H1 (cell line): ENCODE data around the gene VPS13D. TPM values are rescaled to one million over a fixed set of nuclear protein-coding genes. Genes with fewer than 3 reads are reported as not detected.

Source experiments
- CTCF ChIA-PET: fragments of 300-600 bp; sonication (Branson Sonifier 250); formaldehyde crosslinking; loops from one replicate; lab custom pipeline; 2021; ENCODE audit not compliant: partially characterized antibody; lab: Charles Lee
- POLR2A ChIA-PET: fragments of 300-600 bp; sonication (Branson Sonifier 250); formaldehyde crosslinking; loops from one replicate; lab custom pipeline; 2021; ENCODE audit warnings: inconsistent platforms; ENCODE audit not compliant: partially characterized antibody; lab: Charles Lee
- DNase-seq, 2 experiments: peaks; one replicate each; pipeline versions ENCODE4 v3.0.0 to v3.0.0-alpha.2; 2010 to 2022; ENCODE audit warnings: low spot score in 2 of 2, low read depth in 1 of 2, mixed read lengths in 1 of 2
- FAIRE-seq: peaks from 2 replicates; lab custom pipeline; 2011; peaks lifted over from hg19 to GRCh38; lab: Jason Lieb, UNC
- H2AFZ ChIP-seq: 2 replicates; pipeline ENCODE4 v1.8.1; 2012; ENCODE audit warnings: low read length, inconsistent platforms
- H2AK5ac ChIP-seq: 2 replicates; pipeline ENCODE4 v1.6.1; 2013; ENCODE audit warnings: low read depth, low read length
- H2BK120ac ChIP-seq: replicated peaks from 2 replicates; pipeline ENCODE3; 2013; ENCODE audit warnings: low read depth, low read length, inconsistent platforms
- H2BK12ac ChIP-seq: 2 replicates; pipeline ENCODE4 v1.6.1; 2013; ENCODE audit warnings: low read depth, low read length
- H2BK15ac ChIP-seq: 2 replicates; pipeline ENCODE4 v1.6.1; 2013; ENCODE audit warnings: low read length
- H2BK20ac ChIP-seq: 2 replicates; pipeline ENCODE4 v1.6.1; 2013; ENCODE audit warnings: low read length
- H2BK5ac ChIP-seq: 2 replicates; pipeline ENCODE4 v1.6.1; 2013; ENCODE audit warnings: low read depth, low read length
- H3K14ac ChIP-seq: 2 replicates; pipeline ENCODE4 v1.6.1; 2013; ENCODE audit warnings: inconsistent platforms; ENCODE audit not compliant: insufficient read length
- H3K18ac ChIP-seq: 2 replicates; pipeline ENCODE4 v1.6.1; 2013; ENCODE audit warnings: low read length; ENCODE audit errors: extremely low read depth
- H3K23ac ChIP-seq: 2 replicates; pipeline ENCODE4 v1.6.1; 2013; ENCODE audit warnings: inconsistent platforms; ENCODE audit not compliant: insufficient read length
- H3K23me2 ChIP-seq: 2 replicates; pipeline ENCODE4 v1.6.1; 2013; ENCODE audit warnings: low read depth, low read length
- H3K27ac ChIP-seq: 2 replicates; pipeline ENCODE4 v1.6.1; 2011; ENCODE audit warnings: low read depth, low read length, inconsistent platforms
- H3K27me3 ChIP-seq, 4 experiments: replicated peaks in 1 of 4; 1 replicate in 1 of 4; 2 replicates in 3 of 4; pipeline versions ENCODE4 v1.6.1 to v1.8.1; 2011 to 2013; ENCODE audit warnings: low read length in 3 of 4, mild to moderate bottlenecking in 3 of 4, inconsistent platforms in 2 of 4, mixed read lengths in 2 of 4, moderate library complexity in 1 of 4; ENCODE audit not compliant: control insufficient read depth in 3 of 4, insufficient read depth in 3 of 4; ENCODE audit errors: extremely low read depth in 1 of 4
- H3K36me3 ChIP-seq, 4 experiments: 2 replicates each; pipeline versions ENCODE4 v1.6.1 to v1.8.1; 2011 to 2013; ENCODE audit warnings: mild to moderate bottlenecking in 4 of 4, low read length in 3 of 4, moderate library complexity in 2 of 4, control low read depth in 1 of 4, inconsistent platforms in 1 of 4; ENCODE audit not compliant: insufficient read depth in 4 of 4, control insufficient read depth in 2 of 4
- H3K4ac ChIP-seq: replicated peaks from 2 replicates; pipeline ENCODE3; 2013; ENCODE audit warnings: low read length, low read depth, mixed read lengths, inconsistent platforms; ENCODE audit not compliant: insufficient read length
- H3K4me1 ChIP-seq, 4 experiments: replicated peaks in 1 of 4; 1 replicate in 1 of 4; 2 replicates in 3 of 4; pipeline versions ENCODE4 v1.6.1 to v1.8.1; 2011 to 2013; ENCODE audit warnings: low read length in 3 of 4, inconsistent platforms in 2 of 4, mixed read lengths in 1 of 4; ENCODE audit not compliant: insufficient read depth in 4 of 4, control insufficient read depth in 3 of 4
- H3K4me2 ChIP-seq, 2 experiments: 2 replicates each; pipeline versions ENCODE4 v1.6.1 to v1.8.1; 2011 to 2013; ENCODE audit warnings: low read depth in 2 of 2, low read length in 2 of 2, control low read depth in 1 of 2, inconsistent platforms in 1 of 2, mild to moderate bottlenecking in 1 of 2; ENCODE audit not compliant: insufficient read depth in 1 of 2
- H3K4me3 ChIP-seq, 4 experiments: fragments of 200-600, 300-600 bp in 1 of 4; sonication (generic), shearing (Covaris generic), sonication (Bioruptor Twin) in 1 of 4; 2 replicates each; pipeline versions ENCODE4 v1.5.1 to v1.8.1; 2011 to 2016; ENCODE audit warnings: low read length in 4 of 4, low read depth in 3 of 4, control low read depth in 2 of 4, inconsistent platforms in 2 of 4, mild to moderate bottlenecking in 2 of 4, mixed read lengths in 1 of 4, moderate library complexity in 1 of 4; ENCODE audit not compliant: insufficient read depth in 2 of 4; ENCODE audit errors: extremely low read depth in 1 of 4
- H3K56ac ChIP-seq: replicated peaks from 2 replicates; pipeline ENCODE3; 2013; ENCODE audit warnings: low read depth, mild to moderate bottlenecking, mixed read lengths, low read length, inconsistent platforms; ENCODE audit not compliant: insufficient read length
- H3K79me1 ChIP-seq: 2 replicates; pipeline ENCODE4 v1.6.1; 2013; ENCODE audit warnings: low read depth, low read length, control low read depth
- H3K79me2 ChIP-seq, 2 experiments: 2 replicates each; pipeline versions ENCODE4 v1.6.1 to v1.8.1; 2012 to 2013; ENCODE audit warnings: low read length in 2 of 2, mild to moderate bottlenecking in 2 of 2, inconsistent platforms in 1 of 2; ENCODE audit not compliant: insufficient read depth in 2 of 2, control insufficient read depth in 1 of 2
- H3K9ac ChIP-seq, 4 experiments: replicated peaks in 1 of 4; 1 replicate in 1 of 4; 2 replicates in 3 of 4; pipeline versions ENCODE4 v1.6.1 to v1.8.1; 2011 to 2013; ENCODE audit warnings: low read depth in 3 of 4, low read length in 3 of 4, control low read depth in 2 of 4, mild to moderate bottlenecking in 2 of 4, moderate library complexity in 2 of 4, inconsistent platforms in 1 of 4; ENCODE audit errors: extremely low read depth in 1 of 4
- H3K9me3 ChIP-seq, 2 experiments: 2 replicates each; pipeline versions ENCODE4 v1.6.1 to v1.8.1; 2012 to 2013; ENCODE audit warnings: mild to moderate bottlenecking in 2 of 2, moderate library complexity in 2 of 2, control low read depth in 1 of 2, inconsistent platforms in 1 of 2, low read depth in 1 of 2, low read length in 1 of 2, mixed read lengths in 1 of 2; ENCODE audit not compliant: insufficient read depth in 2 of 2
- H4K20me1 ChIP-seq, 2 experiments: replicated peaks in 1 of 2; 2 replicates each; pipeline versions ENCODE3 to v1.8.1; 2011 to 2013; ENCODE audit warnings: inconsistent platforms in 2 of 2, low read length in 2 of 2, mild to moderate bottlenecking in 1 of 2; ENCODE audit not compliant: insufficient read depth in 2 of 2, control insufficient read depth in 1 of 2
- H4K5ac ChIP-seq: 2 replicates; pipeline ENCODE4 v1.6.1; 2013; ENCODE audit warnings: low read length, low read depth, mixed read lengths, inconsistent platforms; ENCODE audit not compliant: insufficient read length
- H4K8ac ChIP-seq: 2 replicates; pipeline ENCODE4 v1.8.0; 2013; ENCODE audit warnings: mild to moderate bottlenecking, moderate library complexity, low read length, inconsistent platforms; ENCODE audit not compliant: insufficient read depth; ENCODE audit errors: extremely low read depth
- H4K91ac ChIP-seq: replicated peaks from 2 replicates; pipeline ENCODE3; 2013; ENCODE audit warnings: low read length, mixed read lengths, inconsistent platforms; ENCODE audit not compliant: insufficient read length
- CEBPB ChIP-seq: IDR thresholded peaks from 2 replicates; pipeline ENCODE4 v1.6.1; 2012; ENCODE audit warnings: low read depth, low read length
- CHD2 ChIP-seq: IDR thresholded peaks from 2 replicates; pipeline ENCODE4 v1.6.1; 2012; ENCODE audit warnings: low read length, improper control_type of control experiment
- KDM1A ChIP-seq: fragments of 200-600, 300-600 bp; sonication (generic); IDR thresholded peaks from 2 replicates; pipeline ENCODE4 v1.7.1; 2016; ENCODE audit warnings: mild to moderate bottlenecking, low read length, borderline replicate concordance
- POLR2AphosphoS5 ChIP-seq: IDR thresholded peaks from 2 replicates; pipeline ENCODE4 v1.6.1; 2011; ENCODE audit warnings: low read depth, low read length
- RNF2 ChIP-seq: fragments of 200-900, 300-1000 bp; sonication (generic); IDR thresholded peaks from 2 replicates; pipeline ENCODE4 v1.7.1; 2016; ENCODE audit warnings: borderline replicate concordance, low read depth, mild to moderate bottlenecking, antibody characterized with exemption, low read length; ENCODE audit not compliant: poor library complexity, severe bottlenecking; ENCODE audit errors: missing control alignments
- SAP30 ChIP-seq: fragments of 300-600 bp; sonication (generic); IDR thresholded peaks from 2 replicates; pipeline ENCODE4 v1.7.1; 2012; ENCODE audit warnings: low read length, moderate library complexity, mild to moderate bottlenecking, inconsistent platforms; ENCODE audit not compliant: insufficient read depth, insufficient replicate concordance
- SP1 ChIP-seq: IDR thresholded peaks from 2 replicates; pipeline ENCODE4 v1.6.1; 2011; ENCODE audit warnings: low read depth, low read length
- TCF12 ChIP-seq: IDR thresholded peaks from 2 replicates; pipeline ENCODE4 v1.6.1; 2011; ENCODE audit warnings: low read depth, mild to moderate bottlenecking, low read length
- YY1 ChIP-seq: IDR thresholded peaks from 2 replicates; pipeline ENCODE4 v1.6.1; 2011; ENCODE audit warnings: low read depth, mild to moderate bottlenecking, low read length
- WGBS, 2 experiments: shearing (Covaris generic) in 1 of 2; methylation state at CpG; one replicate each; pipeline versions ENCODE4 v1.1.6 to v1.1.7; 2013 to 2015; ENCODE audit warnings: low lambda C conversion rate in 2 of 2, mixed read lengths in 2 of 2, inconsistent platforms in 1 of 2, low coverage in 1 of 2, missing lambda C conversion rate in 1 of 2; ENCODE audit not compliant: insufficient replicate concordance in 2 of 2, insufficient coverage in 1 of 2, insufficient read length in 1 of 2; ENCODE audit errors: extremely low coverage in 1 of 2, missing lambda C conversion rate in 1 of 2; 5-methylcytosine and 5-hydroxymethylcytosine counted together
- polyA plus RNA-seq, 7 experiments: library from polyadenylated mRNA; depleted of rRNA in 3 of 7; stranded (reverse) in 5 of 7; unstranded in 2 of 7; fragments of >200 nt in 5 of 7; fragments of 200-250 nt in 2 of 7; gene quantifications; 1 replicate in 5 of 7; 2 replicates in 1 of 7; 4 replicates in 1 of 7; pipeline versions ENCODE4 v1.2.1 to v1.2.3, GENCODE V29; 2011 to 2013; ENCODE audit warnings: missing spikeins in 2 of 7, mixed read lengths in 2 of 7
- total RNA-seq: library from RNA; stranded (reverse); fragmentation: NEBNext Ultra II Directional; extraction: Animal tissue kit (Norgen Biotek cat#: 25700); gene quantifications from 2 replicates; pipeline ENCODE4 v1.2.1, GENCODE V29; 2021
- TF ChIP-seq, protein P1 (sequence below): IDR thresholded peaks from 2 replicates; pipeline ENCODE4 v1.6.1; 2011; ENCODE audit warnings: low read length, improper control_type of control experiment

Gene VPS13D
- total and polyA plus RNA-seq, 2 of the 8 experiments (the other 6 are each of a cell fraction or from before 2014, with no cell fraction given) = 10.9 to 31.2 TPM

DNA sequence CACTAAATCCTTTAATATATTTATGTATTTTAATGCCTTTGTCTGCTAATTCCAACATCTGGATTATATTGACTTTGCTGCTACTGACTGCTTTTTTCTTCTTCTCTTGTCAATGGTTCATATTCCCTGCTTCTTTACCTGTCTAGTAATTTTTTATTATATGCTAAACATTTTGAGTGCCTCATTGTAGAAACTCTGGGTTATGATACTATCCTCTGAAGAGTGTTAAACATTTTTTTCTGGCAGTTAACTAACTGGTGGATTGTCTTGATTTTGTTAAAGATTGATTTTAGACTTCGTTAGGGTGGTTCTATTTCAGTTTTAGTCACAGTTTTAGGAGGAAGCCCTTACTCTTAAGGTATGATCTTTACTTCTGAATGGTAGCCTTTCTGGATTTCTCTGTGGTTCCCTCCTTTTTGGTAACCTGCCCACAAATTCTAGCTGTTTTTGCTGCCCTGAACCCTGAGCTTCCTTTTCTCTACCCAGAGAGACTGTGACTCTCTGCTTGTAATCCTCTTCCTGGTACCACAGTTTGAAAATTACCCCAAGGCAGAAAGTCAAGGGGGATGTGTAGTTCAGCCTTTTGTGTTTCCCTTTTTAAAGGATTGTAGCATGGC, 306.3 kb downstream of the VPS13D start:
- WGBS, 2 experiments = 80% methylated on average over 1 of the region's 1 CpG; no CpG with 5 or more reads in 1 of the 2 experiments

More for the DNA sequence above, 306.3 kb downstream of the VPS13D start:
- no peak overlapping the region for H3K56ac ChIP-seq
- peaks cover 0 to 5% (median 0%) of the 10 kb centered on the region in 4 experiments; a peak in 1 of 7 replicates for H3K27me3 ChIP-seq
- H2AK5ac ChIP-seq = no peak overlapping the region
- no peak overlapping the region for H3K9ac ChIP-seq
- no peak overlapping the region for H2BK5ac ChIP-seq
- no peak overlapping the region for H3K23ac ChIP-seq
- no peak overlapping the region for H3K14ac ChIP-seq
- H3K9me3 ChIP-seq = no peaks in the 10 kb centered on the region
- H2BK120ac ChIP-seq = no peak overlapping the region
- H3K79me1 ChIP-seq = no peaks in the 10 kb centered on the region
- no peak overlapping the region for H3K27ac ChIP-seq
- H2BK15ac ChIP-seq = no peak overlapping the region
- no peak overlapping the region for H2AFZ ChIP-seq
- no peak overlapping the region for H3K4ac ChIP-seq
- H4K20me1 ChIP-seq = no peaks in the 10 kb centered on the region
- ChIA-PET CTCF (interaction anchor here (1.2 kb wide), 1 partner anchor 14 kb away, joined by 3 read pairs; no protein-coding TSS in a partner anchor), POLR2A (no interaction called here)
- no peak overlapping the region for H3K4me3 ChIP-seq
- no peak overlapping the region for H4K91ac ChIP-seq
- no peaks in the 10 kb centered on the region for H3K36me3 ChIP-seq
- no peak overlapping the region for H3K4me2 ChIP-seq
- no peak overlapping the region for H3K18ac ChIP-seq
- FAIRE-seq (no peak), DNase-seq (no peak)
- no peaks in the 10 kb centered on the region for H3K79me2 ChIP-seq
- no peak overlapping the region for H4K8ac ChIP-seq
- peaks cover 4% of the 10 kb centered on the region; the same call in 1 of the 2 replicates for H3K23me2 ChIP-seq
- no peak overlapping the region for H2BK12ac ChIP-seq
- no peak overlapping the region for H2BK20ac ChIP-seq
- H4K5ac ChIP-seq = no peak overlapping the region
- H3K4me1 ChIP-seq = peaks cover 0 to 10% (median 6%) of the 10 kb centered on the region in 4 experiments; a peak in 6 of 7 replicates
- no peak for TF ChIP-seq RNF2
- TF ChIP-seq CHD2 = no peak
- TF ChIP-seq POLR2AphosphoS5 = no peak
- TF ChIP-seq, protein P1, sequence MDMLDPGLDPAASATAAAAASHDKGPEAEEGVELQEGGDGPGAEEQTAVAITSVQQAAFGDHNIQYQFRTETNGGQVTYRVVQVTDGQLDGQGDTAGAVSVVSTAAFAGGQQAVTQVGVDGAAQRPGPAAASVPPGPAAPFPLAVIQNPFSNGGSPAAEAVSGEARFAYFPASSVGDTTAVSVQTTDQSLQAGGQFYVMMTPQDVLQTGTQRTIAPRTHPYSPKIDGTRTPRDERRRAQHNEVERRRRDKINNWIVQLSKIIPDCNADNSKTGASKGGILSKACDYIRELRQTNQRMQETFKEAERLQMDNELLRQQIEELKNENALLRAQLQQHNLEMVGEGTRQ = no peak
- TF ChIP-seq SAP30 = no peak
- TF ChIP-seq TCF12 = no peak
- TF ChIP-seq YY1 = no peak
- TF ChIP-seq SP1 = no peak
- TF ChIP-seq KDM1A = no peak
- TF ChIP-seq CEBPB = no peak
